Stimulated activated CD4-positive, alpha-beta T cell treated with anti-CD3 and anti-CD28 coated beads, Interleukin-12 subunit alpha, Interleukin-12 subunit beta, amount 100 ng/mL, for 24 hours (primary cell): Measurements from ENCODE around the gene APOL2.
"Not testable (repeated sequence)": the region's sequence is repeated elsewhere in the genome, so short reads cannot be mapped to it uniquely, and the experiment has no call there.

Source experiments
- DNase-seq, 2 experiments: peaks; one replicate each; pipeline ENCODE4 v3.0.0-alpha.2; 2020; ENCODE audit warnings: low read depth in 2 of 2

Gene APOL2

DNA sequence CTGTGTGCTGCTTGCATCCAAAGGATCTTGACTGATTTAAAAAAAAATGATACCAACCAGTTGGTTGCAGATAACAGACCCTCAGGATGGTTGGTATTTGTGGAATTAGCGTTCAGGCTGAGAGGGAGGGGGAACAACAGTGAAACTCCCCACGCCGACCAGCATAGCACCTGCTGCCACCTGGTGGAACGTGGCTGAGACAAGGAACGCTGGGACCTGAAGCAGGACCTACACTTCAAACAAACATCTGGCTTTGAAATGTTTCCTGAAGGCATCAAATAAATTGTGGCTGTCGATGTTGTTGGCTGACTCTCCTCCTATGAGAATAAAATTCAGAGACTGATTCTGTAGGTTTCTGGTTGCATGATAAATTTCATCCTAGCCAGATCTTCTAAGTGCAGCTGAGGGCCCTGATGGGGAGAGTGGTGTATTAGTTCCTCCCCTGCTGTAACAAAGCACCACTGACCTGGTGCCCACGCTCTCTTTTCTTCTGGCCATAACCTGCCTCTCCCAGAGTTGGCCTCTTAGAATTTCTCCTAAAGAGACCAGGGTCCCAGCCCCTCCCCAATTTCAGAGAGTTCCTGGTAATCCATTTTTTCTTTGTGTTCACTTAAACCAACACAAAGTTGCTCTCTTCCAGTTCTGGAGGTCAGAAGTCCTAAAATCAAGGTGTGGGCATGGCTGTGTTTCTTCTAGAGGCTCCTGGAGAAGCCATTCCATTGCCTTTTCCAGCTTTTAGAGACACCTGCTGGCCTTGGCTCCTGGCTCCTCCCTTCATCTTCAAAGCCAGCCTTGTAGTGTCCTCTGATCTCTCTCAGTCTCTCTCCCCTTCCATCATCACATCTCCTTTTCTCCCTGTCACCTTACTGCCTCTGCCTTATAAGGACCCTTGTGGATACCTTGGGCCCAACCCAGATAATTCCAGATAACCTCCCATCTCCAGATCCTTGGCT is 17.3 kb downstream of the APOL2 start:
- peak in 1 of 2 experiments; percentile 43 for DNase-seq

DNA sequence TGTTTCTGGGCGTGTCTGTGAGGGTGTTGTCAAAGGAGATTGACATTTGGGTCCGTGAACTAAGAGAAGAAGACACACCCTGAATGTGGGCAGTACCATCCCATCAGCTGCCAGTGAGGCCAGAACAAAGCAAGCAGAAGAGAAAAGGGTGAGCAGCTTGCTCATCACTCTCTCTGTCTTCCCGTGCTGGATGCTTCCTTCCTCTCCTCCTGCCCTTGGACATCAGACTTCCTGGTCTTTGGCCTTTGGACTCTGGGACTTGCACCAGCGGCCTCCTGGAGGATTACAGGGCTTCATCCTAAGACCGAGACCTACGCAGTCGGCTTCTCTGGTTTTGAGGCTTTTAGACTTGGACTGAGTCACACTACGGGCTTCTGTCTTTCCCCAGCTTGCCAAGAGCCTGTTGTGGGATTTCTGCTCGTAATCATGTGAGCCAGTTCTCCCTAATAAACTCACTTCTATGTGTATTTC is 18.8 kb downstream of the APOL2 start:
- no peak for DNase-seq

DNA sequence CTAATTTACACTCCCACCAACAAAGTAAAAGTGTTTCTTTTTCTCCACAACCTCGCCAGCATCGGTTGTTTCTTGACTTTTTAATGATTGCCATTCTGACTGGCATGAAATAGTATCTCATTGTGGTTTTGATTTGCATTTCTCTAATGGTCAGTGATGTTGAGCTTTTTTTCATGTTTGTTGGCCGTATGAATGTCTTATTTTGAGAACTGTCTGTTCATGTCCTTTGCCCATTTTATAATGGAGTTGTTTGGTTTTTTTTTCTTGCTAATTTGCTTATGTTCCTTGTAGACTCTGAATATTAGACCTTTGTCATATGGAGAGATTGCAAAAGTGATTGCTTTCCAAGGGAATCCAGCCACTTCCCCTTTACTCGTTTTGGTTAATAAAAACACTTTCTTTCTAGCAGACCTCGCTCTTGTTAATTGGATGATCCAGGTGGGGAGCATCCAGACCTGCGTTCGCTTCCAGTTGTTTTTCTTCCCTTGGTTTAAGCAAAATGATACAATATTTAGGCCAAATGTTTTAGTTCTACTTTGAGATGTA is 20.6 kb downstream of the APOL2 start:
- DNase-seq: no peak

DNA sequence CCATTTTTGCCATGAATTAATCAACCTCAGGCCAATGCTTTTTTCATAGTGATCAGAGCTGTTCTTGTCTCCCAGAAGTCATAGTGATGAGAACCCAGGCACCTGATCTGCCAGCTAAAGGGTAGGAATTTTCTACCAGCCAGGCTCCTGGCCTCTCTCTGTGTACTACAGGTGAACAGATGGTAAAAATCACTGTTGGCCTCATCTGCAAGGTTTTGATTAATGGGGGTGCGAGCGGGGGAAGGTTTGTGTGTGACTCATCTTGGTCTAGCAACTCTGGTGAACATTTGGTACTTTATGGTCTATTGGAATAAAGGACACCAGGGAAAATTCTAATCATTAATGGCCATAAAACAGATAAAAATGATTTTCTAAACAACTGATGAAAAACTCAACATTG is 23.3 kb downstream of the APOL2 start:
- no peak for DNase-seq

DNA sequence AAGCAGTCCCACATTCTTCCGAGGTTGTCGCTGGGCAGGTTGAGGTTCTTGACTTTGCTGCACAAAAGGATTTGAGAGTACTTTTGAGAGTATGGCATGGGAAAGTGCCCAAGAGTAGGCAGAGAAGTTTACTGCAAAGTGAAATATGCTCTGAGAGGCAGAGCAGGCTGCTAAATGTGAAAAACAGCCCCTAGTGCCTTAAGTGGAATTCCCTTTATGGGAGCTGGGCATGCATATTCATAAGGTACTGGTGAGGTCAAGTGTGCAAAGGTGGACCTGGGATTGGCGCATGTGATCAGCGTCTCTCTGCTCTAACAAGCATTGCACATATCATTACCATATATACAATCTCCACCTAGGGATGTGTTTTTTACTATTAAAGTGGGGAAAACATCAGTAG is 25.7 kb downstream of the APOL2 start:
- DNase-seq: no peak

DNA sequence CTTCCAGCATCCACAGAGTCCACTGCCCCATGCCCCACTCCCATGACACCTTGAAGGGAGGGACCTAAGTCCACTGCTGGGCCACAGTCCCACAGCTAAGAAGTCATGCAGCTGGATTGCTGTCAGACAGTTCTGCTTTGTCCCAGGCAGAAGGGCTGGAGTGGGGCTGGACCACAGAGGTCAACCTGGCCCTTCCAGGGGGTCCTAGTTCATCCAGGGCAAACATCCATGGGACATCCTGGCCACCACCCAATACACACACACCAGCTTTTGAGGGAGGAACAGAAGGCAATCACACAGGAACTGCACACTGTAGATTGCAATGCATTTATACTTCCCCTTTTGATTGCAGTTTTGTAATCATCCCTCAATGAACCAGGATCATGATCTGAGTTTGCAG is 26.4 kb downstream of the APOL2 start:
- DNase-seq: no peak

DNA sequence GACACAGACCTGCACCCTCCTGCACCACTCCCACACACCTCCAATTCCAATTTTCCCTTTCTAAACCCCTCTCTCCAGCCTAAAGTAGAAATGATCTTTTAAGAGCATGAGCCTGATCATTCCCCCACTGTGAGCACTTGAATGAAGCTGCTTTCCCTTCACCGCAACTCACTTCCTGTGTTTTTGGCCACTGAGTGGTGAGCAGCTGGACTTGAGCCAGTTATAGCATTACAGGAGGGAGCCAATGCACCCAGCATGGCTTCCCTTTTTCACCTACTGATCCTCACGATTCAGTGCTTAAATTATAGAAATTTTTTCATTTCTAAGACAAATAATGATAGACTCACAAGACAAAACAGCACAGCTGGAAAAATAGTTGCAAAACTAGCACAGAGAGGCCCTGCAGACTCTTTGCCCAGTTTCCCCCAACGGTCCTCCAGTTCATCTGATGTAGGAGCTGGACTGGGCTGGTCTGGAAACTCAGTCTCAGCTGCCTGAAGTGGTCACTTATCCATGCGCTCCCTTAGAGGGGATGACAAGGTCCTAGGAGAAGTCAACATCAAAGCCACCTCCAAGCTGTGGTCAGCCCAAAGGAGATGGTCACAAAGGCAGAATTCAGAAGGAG is 28.0 kb downstream of the APOL2 start:
- DNase-seq: no peak

DNA sequence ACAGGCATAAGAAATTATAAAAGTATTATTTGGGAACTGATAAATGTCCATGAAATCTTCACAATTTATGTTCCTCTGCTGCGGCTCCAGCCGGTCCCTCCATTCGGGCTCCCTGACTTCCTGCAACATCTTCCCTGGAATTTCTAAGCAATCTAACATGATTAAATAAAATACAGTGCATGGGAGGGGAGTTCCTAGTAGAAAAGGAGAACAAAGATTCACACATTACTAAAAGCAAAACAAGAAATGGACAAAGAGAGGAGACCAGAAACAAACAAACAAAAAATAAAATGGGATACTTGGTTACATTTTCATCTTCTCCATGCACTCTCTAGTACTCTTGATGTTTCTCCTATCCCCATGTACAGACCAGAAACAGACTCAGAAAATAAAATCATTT is 29.1 kb downstream of the APOL2 start:
- DNase-seq: no peak

DNA sequence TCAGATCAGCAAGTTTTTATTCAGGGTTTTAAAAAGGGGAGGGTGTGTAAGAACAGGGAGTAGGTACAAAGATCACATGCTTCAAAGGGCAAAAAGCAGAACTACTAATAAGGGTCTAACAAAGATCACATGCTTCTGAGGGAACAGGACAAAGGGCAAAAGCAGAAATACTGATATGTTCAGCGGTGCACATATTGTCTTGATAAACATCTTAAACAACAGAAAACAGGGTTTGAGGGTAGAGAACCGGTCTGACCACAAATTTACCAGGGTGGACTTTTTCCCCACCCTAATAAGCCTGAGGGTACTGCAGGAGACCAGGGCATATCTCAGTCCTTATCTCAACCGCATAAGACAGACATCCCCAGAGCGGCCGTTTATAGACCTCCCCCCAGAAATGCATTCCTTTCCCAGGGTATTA is 29.8 kb downstream of the APOL2 start:
- not testable (repeated sequence) for DNase-seq

DNA sequence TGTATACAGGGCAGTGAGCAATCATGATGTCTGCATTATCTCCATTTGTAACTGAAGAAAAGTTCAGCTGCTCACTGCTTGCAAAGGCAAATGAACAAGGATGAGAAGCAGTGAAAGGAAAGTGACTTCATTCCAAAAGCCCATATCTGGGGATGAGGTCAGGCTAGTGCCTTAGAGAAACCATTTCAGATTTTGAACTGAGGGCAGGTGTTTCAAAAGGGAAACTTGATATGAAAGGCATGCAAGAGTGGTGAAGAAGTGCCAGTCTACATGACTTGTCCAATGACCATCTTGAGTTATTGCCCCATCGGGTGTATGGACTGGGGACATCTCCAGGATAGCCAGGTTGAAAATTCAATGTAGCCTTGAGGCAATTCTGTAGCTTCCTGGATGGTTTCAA is 30.4 kb downstream of the APOL2 start:
- DNase-seq: no peak

DNA sequence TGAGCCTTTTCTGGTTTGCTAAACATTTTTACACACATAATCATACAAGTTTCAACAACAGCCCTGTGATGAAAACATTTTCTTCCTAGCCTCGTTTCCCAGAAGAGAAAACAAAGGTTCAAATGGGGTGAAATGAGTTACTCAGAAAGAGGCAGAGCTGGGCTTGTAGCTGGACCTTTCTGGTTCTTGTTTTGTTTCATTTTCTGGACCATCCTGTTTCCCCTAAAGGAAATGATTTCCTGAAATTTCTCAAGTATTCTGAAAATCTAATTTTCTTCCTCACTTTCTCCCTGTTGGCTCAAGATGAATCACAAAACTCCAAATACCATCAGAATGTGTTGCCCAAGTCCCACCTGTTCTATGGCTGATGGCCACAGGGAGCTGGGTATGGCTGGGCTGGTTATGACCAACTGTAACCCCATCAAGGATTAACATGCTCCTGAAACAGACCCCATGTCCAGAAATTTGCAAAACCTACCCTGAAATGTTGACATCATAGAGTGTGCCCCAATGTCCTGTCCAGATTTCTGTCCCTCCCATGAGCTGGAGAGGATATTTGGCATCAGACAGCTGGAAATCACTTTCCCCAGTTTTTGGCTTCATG is 31.1 kb downstream of the APOL2 start:
- no peak for DNase-seq

DNA sequence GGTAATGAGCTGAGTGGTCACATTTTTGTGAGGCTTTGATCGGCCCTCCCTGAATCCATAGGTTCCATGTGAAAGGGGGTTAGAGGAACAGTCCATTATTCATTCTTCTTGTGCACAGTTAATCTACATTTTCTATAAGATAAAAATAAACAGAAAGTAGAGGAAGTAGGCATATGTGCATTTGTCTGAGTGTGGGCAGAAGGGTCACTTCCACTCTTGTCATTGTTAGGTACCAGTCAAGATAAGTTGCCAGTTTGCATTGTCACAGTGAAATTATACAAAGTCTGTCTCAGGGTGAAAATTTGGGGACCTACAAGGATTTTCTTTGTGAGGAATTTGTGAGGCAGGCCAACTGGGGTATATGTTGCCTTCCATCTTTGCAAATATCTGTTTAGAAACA is 33.1 kb downstream of the APOL2 start:
- DNase-seq: no peak

DNA sequence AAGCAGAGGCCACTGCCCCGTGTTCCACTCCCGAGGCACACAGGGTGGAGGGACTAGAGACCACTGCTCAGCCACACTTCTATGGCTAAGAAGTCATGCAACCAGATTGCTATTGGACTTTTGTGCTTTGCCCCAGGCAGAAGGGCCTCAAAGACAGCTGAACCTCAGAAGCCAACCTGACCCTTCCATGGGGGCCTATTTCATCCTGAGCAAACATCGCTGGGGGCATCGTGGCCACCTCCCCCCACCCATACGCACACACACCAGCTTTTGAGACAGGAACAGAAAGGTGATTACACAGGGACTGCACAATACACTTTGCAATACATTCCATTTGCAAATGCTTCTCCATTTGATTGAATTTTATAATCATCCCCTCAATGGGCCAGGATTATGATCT is 33.8 kb downstream of the APOL2 start:
- DNase-seq: not testable (repeated sequence)

DNA sequence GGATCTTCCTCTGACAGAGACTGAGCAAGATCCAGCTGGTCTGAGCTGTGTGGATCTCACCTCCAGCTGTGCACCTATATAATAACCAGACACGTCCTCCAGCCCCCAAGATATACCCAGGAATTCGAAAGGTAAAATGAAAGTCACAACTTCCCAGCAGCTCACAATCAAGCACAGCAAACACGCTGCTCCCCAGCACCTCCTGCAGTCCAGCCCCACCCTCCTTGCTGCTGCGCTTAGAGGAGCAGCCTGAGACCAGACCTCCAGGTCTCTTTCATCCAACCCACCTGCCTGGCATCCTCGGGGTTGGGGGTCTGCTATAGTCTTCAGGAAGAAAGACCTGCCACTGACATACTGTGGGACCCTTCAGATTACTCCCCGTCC is 34.7 kb downstream of the APOL2 start:
- no peak for DNase-seq

DNA sequence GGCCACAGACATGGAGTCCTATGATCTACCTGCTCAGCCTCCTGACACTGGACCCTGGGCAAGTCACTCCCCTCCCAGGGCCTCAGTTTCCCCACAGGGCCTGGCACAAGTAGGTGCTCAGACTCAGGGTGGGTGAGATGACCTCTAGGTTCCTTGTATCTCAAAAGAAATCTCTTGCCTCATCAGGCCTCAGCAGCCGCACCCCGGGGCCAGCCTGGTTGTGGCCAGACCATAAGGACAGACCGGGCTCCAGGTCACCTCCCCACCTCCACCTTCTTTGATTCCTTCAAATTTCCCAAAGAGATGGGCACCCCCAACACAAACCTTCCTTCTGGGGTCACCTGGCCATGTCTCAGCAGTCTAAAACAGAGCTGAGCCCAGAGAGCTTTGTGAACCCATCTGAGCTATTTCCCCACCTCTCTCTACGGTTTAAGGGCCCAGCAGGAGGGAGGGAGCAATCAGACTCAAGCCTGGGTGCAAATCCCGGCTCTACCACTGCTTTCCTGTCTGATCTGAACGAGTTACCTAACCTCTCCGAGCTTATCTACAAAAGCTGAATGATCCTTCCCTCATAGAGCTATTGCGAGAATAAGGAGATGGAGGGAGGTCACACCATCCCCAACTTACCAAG is 35.2 kb downstream of the APOL2 start:
- no peak for DNase-seq

DNA sequence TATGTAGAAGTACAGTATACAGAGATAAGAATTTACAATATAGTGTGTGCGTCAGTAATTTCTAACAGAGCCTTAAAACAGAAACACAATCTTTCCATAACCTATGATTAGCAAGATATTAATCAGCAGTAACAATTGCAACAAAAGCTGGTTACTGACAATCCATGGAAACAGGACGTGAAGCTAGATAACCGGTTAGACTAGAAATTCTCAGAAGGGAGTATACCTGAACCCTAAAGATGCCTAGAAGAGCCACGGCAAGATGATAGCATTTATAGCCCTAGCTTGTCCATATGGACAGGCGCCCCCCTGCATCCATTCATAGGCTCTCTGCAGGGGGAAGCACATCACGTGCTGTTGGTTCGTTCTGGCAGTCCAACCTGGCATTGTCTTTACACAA is 35.9 kb downstream of the APOL2 start:
- not testable (repeated sequence) for DNase-seq

DNA sequence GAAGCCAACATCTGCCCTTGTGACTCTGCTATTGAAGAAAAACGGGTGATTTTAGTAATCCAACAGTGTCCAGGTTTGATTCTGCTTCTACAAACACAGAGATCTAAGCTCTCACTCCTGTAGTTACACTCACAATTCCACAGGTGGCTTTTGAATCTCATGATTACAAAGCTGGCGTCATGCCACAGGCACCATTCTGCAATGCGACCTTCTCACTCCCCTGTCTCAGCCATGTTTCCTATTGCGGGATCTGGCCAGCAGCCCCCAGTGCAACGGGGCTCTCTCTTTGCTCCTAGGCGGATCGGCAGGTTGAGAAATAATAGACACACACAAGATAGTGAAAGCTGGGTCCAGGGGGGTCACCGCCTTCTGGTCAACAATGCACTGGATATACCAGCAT is 36.4 kb downstream of the APOL2 start:
- DNase-seq: not testable (repeated sequence)

DNA sequence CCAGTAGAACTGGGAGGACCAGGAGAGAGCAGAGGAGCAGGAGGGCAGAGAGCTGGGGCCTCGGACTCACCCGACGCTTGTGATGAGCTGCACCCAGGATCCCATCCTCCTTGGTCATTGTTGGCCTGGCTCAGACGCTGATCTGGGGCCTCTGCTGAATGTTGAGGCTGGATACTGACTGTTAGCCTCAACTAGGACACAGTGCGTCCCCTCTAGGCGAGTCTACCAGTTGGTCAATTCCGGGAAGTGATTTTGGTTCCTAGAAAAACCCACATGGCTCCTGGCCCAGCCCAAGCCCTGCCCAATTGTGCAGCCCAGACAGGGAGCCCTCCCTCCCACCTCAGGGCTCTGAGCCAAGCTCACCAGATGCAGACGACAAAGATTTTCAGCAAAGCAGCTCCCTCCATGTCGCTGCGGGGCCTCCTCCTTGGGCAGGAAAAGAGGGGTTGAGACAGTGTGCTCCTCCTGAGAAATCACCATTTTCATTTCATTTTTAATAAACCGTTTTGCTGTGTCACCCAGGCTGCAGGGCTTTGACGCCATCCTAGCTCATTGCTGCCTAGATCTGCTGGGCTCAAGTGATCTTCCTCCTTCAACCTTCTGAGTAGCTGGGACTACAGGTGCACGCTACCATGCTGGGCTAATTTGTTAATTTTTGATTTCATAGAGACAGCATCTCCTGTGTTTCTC is 37.6 kb downstream of the APOL2 start, which contains the start of gene APOL4:
Gene APOL4 (minus strand): TSS at position 180 of the 690 bp plus-strand sequence. CDS start 75 bp downstream, at position 105.
- no peak for DNase-seq

DNA sequence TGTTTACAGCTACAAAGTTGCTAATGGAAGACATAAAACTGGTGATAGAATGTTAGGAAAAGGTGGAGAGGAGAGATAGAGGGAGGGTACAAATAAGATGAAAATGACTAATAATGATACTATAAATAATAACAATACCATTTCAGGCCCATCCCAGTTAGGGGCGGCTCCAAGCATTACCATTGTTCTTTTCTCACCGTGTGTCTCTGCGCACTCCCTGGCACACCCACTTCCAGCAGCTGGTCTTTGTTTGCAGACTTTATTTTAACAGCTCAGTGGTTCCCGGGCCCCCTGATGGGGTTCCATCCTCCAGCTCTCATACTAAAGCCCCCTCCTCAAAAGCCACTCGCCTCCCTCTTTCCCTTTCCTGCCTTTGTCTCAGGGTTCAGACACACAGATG is 38.3 kb downstream of the APOL2 start:
- not testable (repeated sequence) for DNase-seq

DNA sequence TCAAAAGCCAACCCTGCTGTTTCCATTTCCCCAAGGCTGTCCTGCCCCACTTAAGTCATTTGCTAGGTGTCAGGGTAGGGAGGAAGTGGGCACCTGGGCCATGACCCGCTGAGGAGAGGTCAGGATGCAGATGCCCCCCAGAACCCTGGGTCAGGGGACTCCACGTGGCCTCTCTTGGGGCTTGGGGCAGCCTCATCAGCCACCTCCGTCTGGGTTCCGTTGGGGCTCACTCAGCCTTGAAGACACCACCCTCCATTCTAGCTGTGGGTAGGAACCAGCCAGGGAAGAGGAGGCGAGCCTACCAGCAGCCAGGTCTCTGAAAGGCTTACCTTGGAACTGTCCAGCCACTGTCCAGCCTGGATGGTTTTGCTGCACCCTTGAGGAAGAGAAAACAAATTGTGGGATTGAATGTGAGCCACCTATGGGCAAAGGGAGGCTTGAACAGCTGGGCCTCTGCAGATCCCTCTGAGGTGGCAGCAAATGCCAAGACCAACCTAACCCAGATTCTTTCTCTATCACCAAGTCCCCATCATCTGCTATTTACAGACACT is 40.3 kb downstream of the APOL2 start:
- DNase-seq: no peak

DNA sequence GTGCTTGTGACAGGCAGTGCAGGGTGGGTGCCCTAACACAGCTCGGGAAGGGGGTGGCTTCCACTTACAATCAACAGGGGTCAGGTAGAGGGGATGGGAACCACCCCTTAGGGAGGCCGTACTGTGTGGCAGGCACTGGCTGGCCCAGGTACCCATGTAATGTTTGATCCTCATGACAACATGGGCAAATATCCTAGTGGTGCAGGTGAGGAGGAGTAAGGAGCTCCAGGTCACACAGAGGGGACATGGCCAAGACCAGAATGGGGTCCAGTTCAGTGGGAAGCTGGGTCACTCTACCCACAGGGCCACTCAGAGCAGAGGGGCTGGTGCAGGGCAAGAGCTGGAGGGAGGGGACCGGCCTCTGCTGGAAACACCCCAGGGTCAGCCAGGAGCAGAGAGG is 40.8 kb downstream of the APOL2 start:
- no peak for DNase-seq
